Bone marrow (tissue), 2 donors: ENCODE data around the gene ALDOC.
"Not testable (repeated sequence)": the region's sequence is repeated elsewhere in the genome, so short reads cannot be mapped to it uniquely, and the experiment has no call there.

Experiments used
- DNase-seq, 2 donors: peaks; one replicate each; lab custom pipeline; 2025; lab: John Stamatoyannopoulos, UW

The ALDOC gene

DNA sequence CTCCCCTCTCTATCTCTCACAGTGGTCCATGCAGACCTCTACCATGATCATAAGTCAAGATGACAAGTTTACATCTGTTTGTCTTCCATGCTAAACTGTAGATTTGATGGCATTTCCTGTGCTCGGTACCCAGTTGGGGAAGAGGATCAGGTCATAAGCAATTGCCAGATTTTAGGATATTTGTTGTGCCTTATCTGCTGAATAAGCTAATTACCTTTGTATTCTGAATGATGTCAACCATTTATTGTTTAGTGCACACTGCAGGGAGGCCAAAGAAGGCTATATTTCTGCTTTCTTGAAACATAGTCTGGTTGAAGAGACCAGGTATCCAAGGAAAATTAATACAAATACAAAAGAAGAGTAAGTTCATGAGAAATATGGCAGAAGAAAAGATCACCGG is 5.8 kb upstream of the ALDOC start:
- no peak for DNase-seq

DNA sequence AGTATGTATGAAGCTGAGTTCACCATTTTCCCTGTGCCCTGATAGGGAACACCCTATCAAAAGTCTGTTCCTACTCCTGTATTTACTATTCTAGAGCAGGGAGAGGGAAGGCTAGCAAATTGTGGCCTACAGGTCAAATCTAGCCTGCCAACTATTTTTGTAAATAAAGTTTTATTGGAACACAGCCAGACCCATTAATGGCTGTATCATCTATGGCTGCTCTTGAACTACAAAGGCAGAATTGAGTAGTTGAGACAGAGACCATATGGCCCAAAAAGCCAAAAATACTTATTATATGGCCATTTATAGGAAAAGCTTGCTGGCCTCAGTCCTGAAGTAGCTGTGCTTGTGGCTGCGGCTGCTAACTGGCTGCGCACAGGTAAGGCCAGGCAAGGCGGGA is 4.3 kb upstream of the ALDOC start:
- no peak for DNase-seq

GRCh38 chr17:28579526-28579925 is 2.8 kb upstream of the ALDOC start:
- DNase-seq: no peak

DNA sequence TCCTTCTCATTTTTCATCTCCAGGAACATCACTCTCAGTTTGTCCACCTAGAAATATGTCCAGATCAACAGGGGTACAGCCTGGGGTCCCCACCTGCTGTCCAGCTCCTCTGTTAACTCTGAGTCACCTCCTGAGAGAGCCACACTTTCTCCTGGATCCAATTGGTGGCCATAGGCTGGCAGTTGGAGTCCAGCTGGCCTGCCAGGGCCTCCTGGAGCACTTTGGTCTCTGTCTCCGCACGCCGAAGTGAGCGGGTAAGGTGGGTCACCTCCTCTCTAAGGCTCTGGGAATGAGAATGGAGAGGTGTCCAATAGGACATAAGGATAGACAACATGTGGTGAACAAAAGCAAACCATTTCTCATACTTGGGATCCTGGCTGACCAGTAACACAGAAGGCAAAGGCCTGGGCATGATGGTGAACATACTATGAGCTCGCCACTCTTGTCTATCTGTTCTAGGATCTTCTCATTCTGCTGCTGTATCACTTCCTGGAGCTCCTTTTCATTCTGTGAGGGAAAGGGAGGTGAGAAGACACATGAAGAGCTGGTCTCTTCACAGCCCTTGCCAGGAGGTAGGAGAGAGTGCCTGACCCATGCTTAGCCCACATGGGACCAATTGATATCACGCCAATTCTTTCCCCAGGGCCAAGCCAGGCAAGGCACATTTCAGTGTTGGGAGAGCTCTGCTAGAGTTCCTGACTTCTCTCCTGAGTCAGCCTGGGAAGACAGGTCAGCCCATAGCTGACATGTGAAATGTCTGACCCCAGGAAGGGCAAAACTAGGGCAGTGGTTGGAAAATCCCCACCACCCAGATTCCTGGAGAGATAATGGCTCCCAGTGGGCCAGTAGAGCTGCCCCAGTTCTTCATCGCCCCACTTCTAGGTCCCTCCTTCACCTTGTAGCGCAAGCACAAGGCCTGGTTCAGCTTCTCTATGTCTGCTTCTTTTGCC is 1.8 kb upstream of the ALDOC start:
- DNase-seq: no peak

DNA sequence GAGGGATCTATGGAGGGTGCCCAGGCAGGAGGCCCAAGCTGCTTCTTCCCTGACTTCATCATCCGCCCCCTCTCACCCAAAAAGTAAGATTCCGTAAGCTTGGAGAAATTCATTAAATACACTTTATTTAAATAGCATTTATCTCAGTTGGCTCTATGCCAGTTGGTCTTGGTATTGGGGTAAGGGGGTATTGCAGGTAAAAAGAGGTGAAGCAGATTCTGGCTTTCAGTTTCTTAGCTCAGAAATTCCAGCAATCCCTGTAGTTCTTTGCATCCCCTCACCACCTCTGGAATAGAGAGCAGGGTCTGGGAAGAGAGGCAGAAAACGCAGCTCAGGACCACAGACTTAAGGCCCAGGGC is 750 bp upstream of the ALDOC start:
- no peak for DNase-seq

- DNase-seq: not testable (repeated sequence)
These were observed 679 bp downstream of the ALDOC start for GRCh38 chr17:28576016-28576415.

GRCh38 chr17:28575126-28575795 is 1.4 kb downstream of the ALDOC start:
- no peak for DNase-seq

- DNase-seq: no peak
These were observed 2.2 kb downstream of the ALDOC start for GRCh38 chr17:28574526-28574925.

DNA sequence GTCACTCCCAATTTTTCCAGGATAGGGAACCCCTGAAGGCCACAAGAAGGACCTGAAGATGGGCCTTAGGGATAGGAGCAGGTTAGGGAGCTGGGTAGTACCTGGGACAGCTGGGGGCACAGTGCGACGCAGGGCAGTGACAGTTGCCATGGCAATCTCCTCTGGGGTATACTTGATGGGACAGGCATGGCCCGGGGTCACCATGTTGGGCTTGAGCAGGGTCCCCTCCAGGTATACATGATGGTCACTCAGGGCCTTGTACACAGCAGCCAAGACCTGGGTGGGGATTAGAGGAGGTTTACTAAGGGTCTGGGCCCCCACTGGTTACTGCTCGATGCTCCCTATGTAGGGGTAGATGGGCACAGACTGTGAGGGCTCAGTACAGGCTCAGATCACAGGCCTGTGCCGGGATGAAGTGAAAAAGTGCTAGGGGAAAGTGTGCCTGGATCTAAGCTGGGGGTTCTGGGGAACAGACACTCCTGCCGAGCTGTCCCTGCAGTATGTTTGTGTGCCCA is 2.7 kb downstream of the ALDOC start:
- no peak for DNase-seq

GRCh38 chr17:28573521-28573920 is 3.2 kb downstream of the ALDOC start:
- no peak for DNase-seq

DNA sequence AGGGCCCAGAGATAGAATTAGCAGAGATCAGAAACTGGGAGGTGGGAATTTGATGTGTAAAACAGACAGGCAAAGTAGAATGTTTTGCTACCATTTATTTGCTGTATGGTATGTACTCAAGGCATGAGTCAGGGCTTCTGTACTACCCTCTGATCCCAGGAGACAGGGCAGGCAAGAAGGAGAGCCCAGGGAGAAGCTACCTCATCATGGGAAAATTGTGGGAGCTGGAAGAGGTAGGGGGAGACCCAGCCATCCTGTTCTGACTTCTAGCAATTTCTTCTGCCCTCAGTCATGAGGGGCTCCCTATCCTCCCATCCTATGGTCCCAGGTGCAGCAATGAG is 3.7 kb downstream of the ALDOC start:
- no peak for DNase-seq

GRCh38 chr17:28572259-28573039 is 4.2 kb downstream of the ALDOC start:
- no peak for DNase-seq

GRCh38 chr17:28571361-28572122 is 5.2 kb downstream of the ALDOC start, which contains the start of gene PIGS:
PIGS (minus strand) TSS chr17:28571524; CDS start chr17:28571496, 28 bp downstream.
- peak; percentile 72 to 83 for DNase-seq

- DNase-seq: no peak
These were observed 5.9 kb downstream of the ALDOC start for GRCh38 chr17:28570716-28571360.

- no peak for DNase-seq
These were observed 7.2 kb downstream of the ALDOC start for GRCh38 chr17:28569446-28569845.

DNA sequence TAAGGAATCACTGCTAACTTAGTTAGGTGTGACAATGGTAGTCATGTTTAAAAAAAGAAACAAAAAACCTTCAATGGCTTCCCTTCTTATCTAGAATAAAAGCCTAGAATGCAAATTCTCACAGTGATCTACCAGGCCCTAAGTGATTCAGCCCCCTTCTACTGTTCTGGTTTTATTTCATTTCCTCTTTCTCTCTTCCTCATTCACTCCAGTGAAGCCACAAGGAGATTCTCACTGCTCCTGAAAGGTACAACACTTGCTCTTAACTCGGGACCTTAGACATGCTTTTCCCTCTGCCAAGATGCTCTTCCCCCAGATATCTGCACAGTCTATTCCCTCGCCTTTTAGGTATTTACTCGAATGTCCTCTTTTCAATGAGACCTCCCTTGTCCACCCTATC is 9.1 kb downstream of the ALDOC start:
- peak in 1 of 2 donors; percentile 52 for DNase-seq

DNA sequence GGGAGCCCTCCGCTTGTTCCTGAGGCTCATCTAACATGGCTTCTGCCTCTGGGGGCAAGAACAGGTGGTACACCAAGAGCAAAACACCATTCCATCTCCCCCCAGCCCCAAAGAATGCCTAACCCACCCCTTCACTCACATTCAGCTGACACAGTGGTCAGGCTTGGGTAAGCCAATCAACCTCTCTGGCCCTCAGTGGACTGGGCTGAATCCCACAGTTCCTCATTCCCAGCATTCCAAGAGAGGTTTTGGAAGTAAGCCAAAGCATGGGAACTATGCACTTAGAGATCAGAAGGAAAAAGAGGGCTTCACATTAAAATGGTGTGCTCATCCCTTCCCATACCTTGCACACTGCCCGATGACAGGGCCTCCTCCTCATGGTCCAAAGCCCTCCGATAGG is 13.2 kb downstream of the ALDOC start:
- DNase-seq: no peak

DNA sequence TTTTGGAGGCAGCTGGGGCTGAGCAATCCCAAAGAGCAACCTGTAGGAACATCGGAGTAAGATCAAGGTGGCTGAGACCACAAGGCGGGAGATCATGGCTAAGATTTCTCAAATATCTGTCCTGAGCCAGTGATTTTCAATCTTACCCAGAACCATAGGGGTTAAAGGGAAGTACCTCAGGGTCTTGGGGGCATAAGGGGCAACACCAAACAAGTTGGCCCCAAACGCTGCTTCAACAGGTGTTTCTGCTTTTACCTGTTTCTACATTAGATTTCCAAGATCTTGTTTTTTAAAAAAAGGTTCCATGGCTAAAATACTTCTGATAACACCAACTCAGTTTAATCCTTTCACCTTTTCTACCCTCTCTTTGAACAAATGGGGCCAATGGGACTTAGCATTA is 21.7 kb downstream of the ALDOC start:
- no peak for DNase-seq

DNA sequence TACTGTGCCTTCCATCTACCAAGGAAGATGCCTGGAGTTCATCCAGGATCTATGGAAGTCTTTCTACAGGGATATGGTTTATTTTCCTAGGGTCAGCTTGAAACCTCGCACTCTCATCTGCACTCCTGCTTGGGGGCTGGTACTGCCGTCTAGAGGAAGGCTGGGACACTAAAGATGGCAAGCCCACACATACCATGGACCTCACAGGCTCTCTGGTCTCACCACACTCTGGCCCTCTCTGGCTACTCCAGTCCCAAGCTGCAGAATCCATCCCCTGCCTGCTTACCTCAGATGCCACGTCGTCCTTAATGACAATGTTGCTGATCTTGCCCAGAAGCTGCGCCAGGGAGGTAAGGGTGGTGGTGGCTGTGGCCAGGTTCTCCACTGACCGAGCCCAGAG is 22.1 kb downstream of the ALDOC start:
- no peak for DNase-seq

GRCh38 chr17:28553000-28553505 is 23.6 kb downstream of the ALDOC start:
- no peak for DNase-seq
